Left lung (tissue), 10 donors: Measurements from ENCODE around the gene CNOT10. TPM values are rescaled to one million over a fixed set of nuclear protein-coding genes. Genes with fewer than 3 reads are reported as not detected.

ENCODE experiments used
- ATAC-seq: fragments of 200-7000 bp; cut with Tn5 transposase; one replicate; pipeline ENCODE4 v1.9.1; 2020; ENCODE audit warnings: moderate library complexity
- DNase-seq, 4 donors: peaks; one replicate each; pipeline ENCODE4 v3.0.0-alpha.2; 2013 to 2020
- H3K27ac ChIP-seq, 2 donors: fragments of 200-600 bp; sonication (generic) in 1 of 2; one replicate each; pipeline versions ENCODE4 v1.5.0 to v1.8.0; 2020 to 2021
- H3K27me3 ChIP-seq, 2 donors: fragments of 200-600 bp; sonication (generic) in 1 of 2; one replicate each; pipeline versions ENCODE4 v1.5.0 to v1.8.0; 2020 to 2021
- H3K36me3 ChIP-seq, 2 donors: fragments of 200-600 bp; sonication (generic) in 1 of 2; one replicate each; pipeline versions ENCODE4 v1.5.0 to v1.8.0; 2020 to 2021
- H3K4me1 ChIP-seq, 2 donors: fragments of 200-600 bp; one replicate each; pipeline ENCODE4 v1.8.0; 2021
- H3K4me3 ChIP-seq, 2 donors: fragments of 200-600 bp; sonication (generic) in 1 of 2; one replicate each; pipeline versions ENCODE4 v1.5.0 to v1.8.0; 2020 to 2021; ENCODE audit warnings: mild to moderate bottlenecking in 1 of 2
- H3K9me3 ChIP-seq, 2 donors: fragments of 200-600 bp; sonication (generic) in 1 of 2; one replicate each; pipeline versions ENCODE4 v1.5.0 to v1.8.0; 2020 to 2021
- CTCF ChIP-seq, 2 donors: fragments of 200-600 bp; sonication (generic) in 1 of 2; IDR thresholded peaks; one replicate each; pipeline versions ENCODE4 v1.5.0 to v1.8.0; 2021; ENCODE audit warnings: antibody characterized with exemption in 2 of 2
- intact Hi-C, 2 donors: fragments of 100-400 bp; cut with DNase I; formaldehyde crosslinking; loops; one replicate each; pipeline versions ENCODE4 v1.11.2 to v1.14.2; 2022
- polyA plus RNA-seq, 6 donors: library from polyadenylated mRNA; unstranded; fragments of 120-200 nt; gene quantifications; one replicate each; pipeline ENCODE4 v1.2.1, GENCODE V29; 2013; ENCODE audit not compliant: insufficient read length in 6 of 6
- total RNA-seq, 2 donors: library from RNA; stranded (reverse); fragmentation: NEBNext Ultra II Directional; extraction: Animal tissue kit (Norgen Biotek cat#: 25700); gene quantifications; one replicate each; pipeline ENCODE4 v1.2.1, GENCODE V29; 2021
- donor health status: DM: no; HTN: yes; CAD: no.
- donor health status: DM: no; HTN: no; CAD: no.

CNOT10 gene
- total and polyA plus RNA-seq, 8 donors: 27.8 to 61.8 (median 50.4) TPM

GRCh38 chr3:32675650-32676049 lies 9.3 kb upstream of the CNOT10 start:
- no peak overlapping the region for H3K4me3 ChIP-seq
- no peaks in the 10 kb centered on the region for H3K36me3 ChIP-seq
- no peaks in the 10 kb centered on the region for H3K9me3 ChIP-seq
- H3K27ac ChIP-seq: no peak overlapping the region
- H3K4me1 ChIP-seq: no peaks in the 10 kb centered on the region
- no peak for DNase-seq
- H3K27me3 ChIP-seq: no peaks in the 10 kb centered on the region
- no peak for ATAC-seq
- intact Hi-C loops: no loop called here
- TF ChIP-seq CTCF (IDR thresholded peaks at IDR 0.05): no peak

GRCh38 chr3:32681811-32682210 lies 3.2 kb upstream of the CNOT10 start:
- peaks cover 0 to 18% of the 10 kb centered on the region in 2 donors for H3K4me1 ChIP-seq
- ATAC-seq (no peak), DNase-seq (no peak)
- H3K9me3 ChIP-seq: no peaks in the 10 kb centered on the region
- intact Hi-C loops: no loop called here
- no peaks in the 10 kb centered on the region for H3K27me3 ChIP-seq
- H3K4me3 ChIP-seq: no peak overlapping the region
- TF ChIP-seq CTCF (IDR thresholded peaks at IDR 0.05): no peak
- no peaks in the 10 kb centered on the region for H3K36me3 ChIP-seq
- H3K27ac ChIP-seq: no peak overlapping the region

GRCh38 chr3:32684029-32684799 lies 774 bp upstream of the CNOT10 start:
- Histone ChIP-seq H3K9me3 (no peaks in the 10 kb centered on the region), H3K4me1 (peaks cover 0 to 20% of the 10 kb centered on the region in 2 donors), H3K36me3 (no peaks in the 10 kb centered on the region), H3K27ac (peak overlapping the region; percentile 85 to 95), H3K27me3 (no peaks in the 10 kb centered on the region), H3K4me3 (peak overlapping the region; percentile 89 to 92)
- ATAC-seq (no peak), DNase-seq (no peak)
- TF ChIP-seq CTCF (IDR thresholded peaks at IDR 0.05): no peak
- intact Hi-C loops: no loop called here

- DNase-seq (no peak), ATAC-seq (peak; percentile 1)
- no peak for TF ChIP-seq CTCF (IDR thresholded peaks at IDR 0.05)
- Histone ChIP-seq H3K9me3 (no peaks in the 10 kb centered on the region), H3K27me3 (no peaks in the 10 kb centered on the region), H3K4me3 (peak overlapping the region; percentile 89 to 92), H3K4me1 (peaks cover 0 to 20% of the 10 kb centered on the region in 2 donors), H3K27ac (peak overlapping the region; percentile 85 to 95), H3K36me3 (no peaks in the 10 kb centered on the region)
- intact Hi-C loops: no loop called here
These were observed 676 bp downstream of the CNOT10 start for GRCh38 chr3:32685543-32686185.

GRCh38 chr3:32686713-32687112 lies 1.7 kb downstream of the CNOT10 start:
- DNase-seq (no peak), ATAC-seq (no peak)
- H3K4me3 ChIP-seq: no peak overlapping the region
- intact Hi-C loops: no loop called here
- no peaks in the 10 kb centered on the region for H3K27me3 ChIP-seq
- H3K36me3 ChIP-seq: no peaks in the 10 kb centered on the region
- peaks cover 0 to 20% of the 10 kb centered on the region in 2 donors for H3K4me1 ChIP-seq
- no peak overlapping the region for H3K27ac ChIP-seq
- H3K9me3 ChIP-seq: no peaks in the 10 kb centered on the region
- no peak for TF ChIP-seq CTCF (IDR thresholded peaks at IDR 0.05)
